HEK293 (cell line): ENCODE measurements around the gene NIPAL3.
"Not testable (repeated sequence)": the region's sequence is repeated elsewhere in the genome, so short reads cannot be mapped to it uniquely, and the experiment has no call there.

ENCODE experiments used
- CTCF ChIA-PET: fragments of 350-600 bp; formaldehyde crosslinking; extraction: SDS; loops from one replicate; lab custom pipeline; 2021; ENCODE audit warnings: antibody characterized with exemption; lab: Yijun Ruan, JAX
- POLR2A ChIA-PET: fragments of 300-600 bp; formaldehyde crosslinking; extraction: SDS; loops from one replicate; lab custom pipeline; 2020; ENCODE audit warnings: antibody characterized with exemption, inconsistent platforms; lab: Yijun Ruan, JAX
- H3K27ac ChIP-seq: fragments of 200-500 bp; sonication (Bioruptor generic); 2 replicates; pipeline ENCODE4 v1.5.1; 2014; ENCODE audit warnings: low read depth, low read length, control low read depth, inconsistent platforms; ENCODE audit errors: extremely low read depth
- H3K36me3 ChIP-seq, 2 experiments: fragments of 200-500 bp in 1 of 2; sonication (Bioruptor generic) in 1 of 2; 1 replicate in 1 of 2; 2 replicates in 1 of 2; pipeline ENCODE4 v1.5.1; 2014 to 2017; ENCODE audit warnings: inconsistent platforms in 2 of 2, low read length in 2 of 2; ENCODE audit not compliant: control insufficient read depth in 2 of 2, insufficient read depth in 1 of 2
- H3K4me1 ChIP-seq: fragments of 200-500 bp; sonication (Bioruptor generic); 2 replicates; pipeline ENCODE4 v1.5.1; 2014; ENCODE audit warnings: mild to moderate bottlenecking, low read length, inconsistent platforms; ENCODE audit not compliant: control insufficient read depth, insufficient read depth
- H3K4me3 ChIP-seq: 2 replicates; pipeline ENCODE4 v1.5.1; 2011; ENCODE audit warnings: low read depth, mild to moderate bottlenecking, control low read depth, low read length, moderate library complexity
- H3K9me3 ChIP-seq: fragments of 200-500 bp; sonication (Bioruptor generic); 2 replicates; pipeline ENCODE4 v1.5.1; 2014; ENCODE audit warnings: low read depth, low read length, inconsistent platforms; ENCODE audit not compliant: control insufficient read depth, insufficient read depth
- HOXA7 ChIP-seq: sonication (generic); formaldehyde crosslinking; IDR thresholded peaks from 2 replicates; pipeline ENCODE4 v1.8.1; 2022; ENCODE audit warnings: missing genetic modification reagents, borderline replicate concordance
- ZNF121 ChIP-seq: fragments of 450-650 bp; formaldehyde crosslinking; IDR thresholded peaks from 2 replicates; pipeline ENCODE4 v1.5.1; 2016; ENCODE audit warnings: missing biosample characterization, missing genetic modification characterization
- ZNF140 ChIP-seq: fragments of 450-650 bp; formaldehyde crosslinking; IDR thresholded peaks from 2 replicates; pipeline ENCODE4 v1.5.1; 2016; ENCODE audit warnings: missing biosample characterization, missing genetic modification characterization
- ZNF146 ChIP-seq: fragments of 450-650 bp; formaldehyde crosslinking; IDR thresholded peaks from 2 replicates; pipeline ENCODE4 v1.5.1; 2016; ENCODE audit warnings: missing biosample characterization, missing genetic modification characterization
- ZNF169 ChIP-seq: fragments of 450-650 bp; formaldehyde crosslinking; IDR thresholded peaks from 2 replicates; pipeline ENCODE4 v1.5.1; 2016; ENCODE audit warnings: missing biosample characterization, missing genetic modification characterization
- ZNF521 ChIP-seq: fragments of 450-650 bp; formaldehyde crosslinking; IDR thresholded peaks from 2 replicates; pipeline ENCODE4 v1.5.1; 2017; ENCODE audit warnings: missing biosample characterization, mild to moderate bottlenecking, missing genetic modification characterization
- ZNF580 ChIP-seq: fragments of 450-650 bp; formaldehyde crosslinking; IDR thresholded peaks from 2 replicates; pipeline ENCODE4 v1.5.1; 2016; ENCODE audit warnings: missing biosample characterization, missing genetic modification characterization
- ZNF660 ChIP-seq: fragments of 450-650 bp; IDR thresholded peaks from 2 replicates; pipeline ENCODE4 v1.5.1; 2018; ENCODE audit warnings: missing biosample characterization, mild to moderate bottlenecking, missing genetic modification characterization
- ZNF830 ChIP-seq: fragments of 450-650 bp; IDR thresholded peaks from 2 replicates; pipeline ENCODE4 v1.5.0; 2018; ENCODE audit warnings: missing biosample characterization, missing genetic modification characterization, low read depth, mild to moderate bottlenecking, moderate library complexity
- TF ChIP-seq, protein P1 (sequence below): fragments of 450-650 bp; formaldehyde crosslinking; IDR thresholded peaks from 2 replicates; pipeline ENCODE4 v1.5.1; 2016; ENCODE audit warnings: missing biosample characterization, missing genetic modification characterization, borderline replicate concordance

Gene NIPAL3

DNA sequence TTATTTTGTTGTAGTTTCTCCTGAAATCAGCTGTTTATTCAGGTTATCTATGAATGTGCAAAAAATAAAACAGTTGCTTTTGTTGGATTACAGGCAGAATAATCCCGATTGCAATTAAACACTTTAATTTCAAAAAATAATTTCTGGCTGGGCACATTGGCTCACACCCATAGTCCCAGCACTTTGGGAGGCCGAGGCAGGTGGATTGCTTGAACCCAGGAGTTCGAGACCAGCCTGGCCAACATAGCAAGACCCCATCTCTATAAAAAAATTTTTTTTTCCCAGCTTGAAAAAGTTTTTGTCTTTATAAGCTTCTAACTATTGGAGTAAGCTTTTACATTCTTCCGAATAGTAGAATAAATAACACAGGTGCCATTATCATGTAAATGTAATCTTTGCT lies 102.3 kb downstream of the NIPAL3 start:
- Histone ChIP-seq H3K9me3 (no peaks in the 10 kb centered on the region), H3K36me3 (peaks cover 0 to 3% of the 10 kb centered on the region in 2 experiments; a peak in 1 of 3 replicates), H3K4me3 (no peak overlapping the region), H3K4me1 (no peaks in the 10 kb centered on the region), H3K27ac (no peak overlapping the region)
- TF ChIP-seq HOXA7 = no peak
- TF ChIP-seq, protein P1, sequence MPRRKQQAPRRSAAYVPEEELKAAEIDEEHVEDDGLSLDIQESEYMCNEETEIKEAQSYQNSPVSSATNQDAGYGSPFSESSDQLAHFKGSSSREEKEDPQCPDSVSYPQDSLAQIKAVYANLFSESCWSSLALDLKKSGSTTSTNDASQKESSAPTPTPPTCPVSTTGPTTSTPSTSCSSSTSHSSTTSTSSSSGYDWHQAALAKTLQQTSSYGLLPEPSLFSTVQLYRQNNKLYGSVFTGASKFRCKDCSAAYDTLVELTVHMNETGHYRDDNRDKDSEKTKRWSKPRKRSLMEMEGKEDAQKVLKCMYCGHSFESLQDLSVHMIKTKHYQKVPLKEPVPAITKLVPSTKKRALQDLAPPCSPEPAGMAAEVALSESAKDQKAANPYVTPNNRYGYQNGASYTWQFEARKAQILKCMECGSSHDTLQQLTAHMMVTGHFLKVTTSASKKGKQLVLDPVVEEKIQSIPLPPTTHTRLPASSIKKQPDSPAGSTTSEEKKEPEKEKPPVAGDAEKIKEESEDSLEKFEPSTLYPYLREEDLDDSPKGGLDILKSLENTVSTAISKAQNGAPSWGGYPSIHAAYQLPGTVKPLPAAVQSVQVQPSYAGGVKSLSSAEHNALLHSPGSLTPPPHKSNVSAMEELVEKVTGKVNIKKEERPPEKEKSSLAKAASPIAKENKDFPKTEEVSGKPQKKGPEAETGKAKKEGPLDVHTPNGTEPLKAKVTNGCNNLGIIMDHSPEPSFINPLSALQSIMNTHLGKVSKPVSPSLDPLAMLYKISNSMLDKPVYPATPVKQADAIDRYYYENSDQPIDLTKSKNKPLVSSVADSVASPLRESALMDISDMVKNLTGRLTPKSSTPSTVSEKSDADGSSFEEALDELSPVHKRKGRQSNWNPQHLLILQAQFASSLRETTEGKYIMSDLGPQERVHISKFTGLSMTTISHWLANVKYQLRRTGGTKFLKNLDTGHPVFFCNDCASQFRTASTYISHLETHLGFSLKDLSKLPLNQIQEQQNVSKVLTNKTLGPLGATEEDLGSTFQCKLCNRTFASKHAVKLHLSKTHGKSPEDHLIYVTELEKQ (tag by site-specific recombination) = no peak
- TF ChIP-seq ZNF140 (tag by site-specific recombination) = no peak
- no peak for TF ChIP-seq ZNF660 (tag by site-specific recombination)
- no peak for TF ChIP-seq ZNF521 (tag by site-specific recombination)
- TF ChIP-seq ZNF830 (tag by site-specific recombination) = no peak
- TF ChIP-seq ZNF121 = peak; percentile 67
- no peak for TF ChIP-seq ZNF169 (tag by site-specific recombination)
- ChIA-PET CTCF (interaction anchor here (0.6 to 2.1 kb wide), 11 partner anchors 9 to 632 kb away, joined by 3 to 8 read pairs (median 4); partner anchors contain the start of gene NIPAL3), POLR2A (interaction anchor here (1.1 kb wide), 1 partner anchor 15 kb away, joined by 4 read pairs; the partner anchor contains the start of gene RCAN3)

GRCh38 chr1:24520282-24520681 lies 104.7 kb downstream of the NIPAL3 start:
- CTCF ChIA-PET = interaction anchor here (0.6 to 0.9 kb wide), 2 partner anchors 22 to 299 kb away, joined by 3 read pairs; no protein-coding TSS in a partner anchor
- not testable (repeated sequence) for H3K4me3 ChIP-seq, H3K4me1 ChIP-seq, H3K36me3 ChIP-seq
- TF ChIP-seq ZNF580 (tag by site-specific recombination) = 0 out of 2 replicates have a peak, but pooled peaks have one; percentile 27
- TF ChIP-seq ZNF146 = peak; percentile 96
- TF ChIP-seq, all 188 proteins: peak for 2; not testable (repeated sequence) for 186
- H3K9me3 ChIP-seq, H3K27ac ChIP-seq, POLR2A ChIA-PET: not testable (repeated sequence)
